Tibial nerve (tissue), 3 donors: ENCODE results near the gene RXRB.

ENCODE experiments used
- EP300 ChIP-seq, 2 donors: sonication (generic); formaldehyde crosslinking; IDR thresholded peaks; one replicate each; pipeline ENCODE4 v1.6.1; 2017; ENCODE audit warnings: antibody characterized with exemption in 2 of 2, mild to moderate bottlenecking in 1 of 2
- POLR2A ChIP-seq, 2 donors: fragments of 450-650 bp; IDR thresholded peaks; one replicate each; pipeline ENCODE4 v1.6.1; 2017; ENCODE audit warnings: antibody characterized with exemption in 2 of 2, mild to moderate bottlenecking in 2 of 2, moderate library complexity in 2 of 2

DNA sequence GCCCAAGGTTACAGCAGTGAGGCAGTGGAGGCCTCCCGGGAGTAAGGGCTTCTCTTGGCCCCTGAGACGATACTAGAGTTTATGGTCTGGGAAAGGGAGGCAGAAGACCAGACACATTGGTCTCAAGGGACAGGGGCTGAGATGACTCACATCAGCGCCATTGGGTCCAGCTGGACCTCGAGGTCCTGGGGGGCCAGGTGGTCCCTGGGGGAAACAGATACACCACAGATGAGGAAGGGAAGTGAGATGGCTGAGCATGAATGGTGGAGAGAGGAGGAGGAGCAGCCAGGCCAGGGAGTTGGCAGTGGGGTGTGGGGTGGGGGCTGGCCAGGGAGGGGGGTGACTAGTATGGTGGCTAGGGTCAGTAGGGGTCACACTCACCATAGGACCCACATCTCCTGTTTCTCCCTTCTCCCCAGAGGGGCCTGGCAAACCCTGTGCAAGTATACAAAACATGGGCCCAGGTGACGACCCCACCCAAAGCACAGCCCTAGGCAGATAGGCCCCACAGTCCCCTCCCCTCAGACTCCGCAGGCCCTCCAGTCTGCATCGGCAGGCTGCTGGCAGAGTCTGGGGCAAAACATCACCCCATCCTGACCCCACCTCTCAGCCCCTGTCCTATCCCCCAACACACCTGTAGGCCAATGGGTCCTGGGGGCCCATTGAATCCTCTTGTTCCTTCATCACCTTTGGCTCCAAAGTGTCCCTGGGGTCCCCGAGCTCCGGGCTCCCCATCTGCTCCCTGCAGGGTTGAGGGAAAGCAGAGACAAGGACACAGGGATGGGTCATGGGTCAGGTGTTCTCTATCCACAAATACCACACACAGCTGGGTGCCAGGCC, 30.1 kb downstream of the RXRB start:
- TF ChIP-seq POLR2A (IDR thresholded peaks at IDR 0.05) (no peak), EP300 (IDR thresholded peaks at IDR 0.05) (no peak)
